GM12878 (cell line): ENCODE results near the gene VCL. TPM values are rescaled to one million over a fixed set of nuclear protein-coding genes. Genes with fewer than 3 reads are reported as not detected.

Source experiments
- BACH1 ChIP-seq: fragments of 450-650 bp; IDR thresholded peaks from 2 replicates; pipeline ENCODE4 v1.6.1; 2017; ENCODE audit warnings: mild to moderate bottlenecking, borderline replicate concordance
- BCL11A ChIP-seq: IDR thresholded peaks from 2 replicates; pipeline ENCODE4 v1.6.1; 2011; ENCODE audit warnings: low read depth, low read length
- BCL3 ChIP-seq: IDR thresholded peaks from 2 replicates; pipeline ENCODE4 v1.6.1; 2011; ENCODE audit warnings: borderline replicate concordance, low read depth, mild to moderate bottlenecking, moderate library complexity, low read length; ENCODE audit not compliant: insufficient read depth, poor library complexity, severe bottlenecking
- BHLHE40 ChIP-seq, 2 experiments: fragments of 450-650 bp in 1 of 2; IDR thresholded peaks; 2 replicates each; pipeline ENCODE4 v1.6.1; 2011 to 2017; ENCODE audit warnings: low read depth in 2 of 2, borderline replicate concordance in 1 of 2, improper control_type of control experiment in 1 of 2, low read length in 1 of 2, mild to moderate bottlenecking in 1 of 2
- CHD1 ChIP-seq: IDR thresholded peaks from 2 replicates; pipeline ENCODE4 v1.6.1; 2012; ENCODE audit warnings: low read depth, low read length, improper control_type of control experiment
- CHD2 ChIP-seq: IDR thresholded peaks from 2 replicates; pipeline ENCODE4 v1.6.1; 2011; ENCODE audit warnings: low read depth, low read length, improper control_type of control experiment, borderline replicate concordance
- HCFC1 ChIP-seq: fragments of 150-350 bp; IDR thresholded peaks from 2 replicates; pipeline ENCODE4 v1.6.1; 2014; ENCODE audit warnings: low read length
- HDAC2 ChIP-seq: fragments of 200-600 bp; sonication (generic); IDR thresholded peaks from 2 replicates; pipeline ENCODE4 v1.6.1; 2017
- HDAC6 ChIP-seq: fragments of 200-600 bp; sonication (generic); IDR thresholded peaks from one replicate; pipeline ENCODE4 v1.8.0; 2017; ENCODE audit warnings: antibody characterized with exemption; ENCODE audit not compliant: unreplicated experiment
- MXI1 ChIP-seq: fragments of 150-350 bp; IDR thresholded peaks from 2 replicates; pipeline ENCODE4 v1.6.1; 2011; ENCODE audit warnings: low read depth, mild to moderate bottlenecking, inconsistent platforms, low read length, improper control_type of control experiment
- MYC ChIP-seq: IDR thresholded peaks from 2 replicates; pipeline ENCODE4 v1.6.1; 2011; ENCODE audit warnings: mild to moderate bottlenecking, low read length, moderate library complexity, inconsistent platforms; ENCODE audit not compliant: insufficient read depth, insufficient replicate concordance, insufficient read length, severe bottlenecking
- NR2F1 ChIP-seq: fragments of 450-650 bp; conservative IDR thresholded peaks from 2 replicates; pipeline ENCODE4 v1.6.1; 2017; ENCODE audit warnings: mild to moderate bottlenecking
- PAX5 ChIP-seq: IDR thresholded peaks from 2 replicates; pipeline ENCODE4 v1.6.1; 2011; ENCODE audit warnings: low read depth, low read length, borderline replicate concordance
- PKNOX1 ChIP-seq: fragments of 450-650 bp; IDR thresholded peaks from 2 replicates; pipeline ENCODE4 v1.6.1; 2016; ENCODE audit warnings: mild to moderate bottlenecking
- PML ChIP-seq: IDR thresholded peaks from 2 replicates; pipeline ENCODE4 v1.6.1; 2012; ENCODE audit warnings: low read length, inconsistent platforms
- RAD21 ChIP-seq: IDR thresholded peaks from 2 replicates; pipeline ENCODE4 v1.6.1; 2011; ENCODE audit warnings: mild to moderate bottlenecking, low read depth, low read length, moderate library complexity; ENCODE audit not compliant: insufficient read depth
- RAD51 ChIP-seq: fragments of 450-650 bp; IDR thresholded peaks from 2 replicates; pipeline ENCODE4 v1.6.1; 2016; ENCODE audit warnings: moderate library complexity, mild to moderate bottlenecking, inconsistent platforms
- SMAD5 ChIP-seq: IDR thresholded peaks from 2 replicates; pipeline ENCODE4 v1.6.1; 2016; ENCODE audit warnings: antibody characterized with exemption, low read depth
- TCF12 ChIP-seq: IDR thresholded peaks from 2 replicates; pipeline ENCODE4 v1.6.1; 2011; ENCODE audit warnings: low read depth, mild to moderate bottlenecking, low read length
- TCF7 ChIP-seq: IDR thresholded peaks from 2 replicates; pipeline ENCODE4 v1.6.1; 2014; ENCODE audit warnings: antibody characterized with exemption, borderline replicate concordance
- ZNF217 ChIP-seq: fragments of 450-650 bp; IDR thresholded peaks from 2 replicates; pipeline ENCODE4 v1.6.1; 2017; ENCODE audit warnings: antibody characterized with exemption, mild to moderate bottlenecking
- polyA plus RNA-seq, 11 experiments: library from polyadenylated mRNA; depleted of rRNA in 4 of 11; unstranded in 6 of 11; stranded (reverse) in 5 of 11; fragments of >200 nt; fragmentation: Nextera tagmentation in 4 of 11; fragmentation: Illumina TruSeq in 1 of 11; extraction: Ambion mirVana in 4 of 11; extraction: Trizol in 1 of 11; gene quantifications; 1 replicate in 1 of 11; 2 replicates in 10 of 11; pipeline versions ENCODE4 v1.2.1 to v1.2.3, GENCODE V29; 2011 to 2016; ENCODE audit warnings: inconsistent platforms in 2 of 11, missing spikeins in 2 of 11, low read depth in 1 of 11
- total RNA-seq, 4 experiments: library from RNA; depleted of rRNA in 3 of 4; stranded (reverse); fragments of >200 nt in 3 of 4; fragmentation: Illumina TruSeq in 1 of 4; extraction: Trizol in 1 of 4; gene quantifications; 2 replicates each; pipeline versions ENCODE4 v1.2.1 to v1.2.3, GENCODE V29; 2013 to 2021
- TF ChIP-seq, protein P1 (sequence below): fragments of 450-650 bp; IDR thresholded peaks from 2 replicates; pipeline ENCODE4 v1.6.1; 2017; ENCODE audit warnings: mild to moderate bottlenecking, moderate library complexity
- TF ChIP-seq, protein P2 (sequence below): IDR thresholded peaks from 2 replicates; pipeline ENCODE4 v1.6.1; 2011; ENCODE audit warnings: borderline replicate concordance, low read depth, mild to moderate bottlenecking, moderate library complexity, mixed read lengths, low read length; ENCODE audit not compliant: insufficient read depth; ENCODE audit errors: extremely low read length

VCL gene
- total and polyA plus RNA-seq, 10 of the 15 experiments (the other 5 are each of a cell fraction or from before 2014, with no cell fraction given): 6.7 to 54.6 (median 24.3) TPM

- TF ChIP-seq BCL3 (peak; percentile 13), PKNOX1 (peak; percentile 86), MYC (peak; percentile 32), TCF7 (no peak), TCF12 (peak; percentile 18; the same call in 1 of the 2 replicates), NR2F1 (peak; percentile 69), BHLHE40 (IDR thresholded peaks at IDR 0.05; ENCODE audit: borderline replicate concordance in 1 of 2, low read depth in 2 of 2, low read length in 1 of 2) (peak in 1 of 2 experiments; percentile 47; a peak in 1 of 4 replicates), ZNF217 (no peak), HCFC1 (no peak), HDAC6 (peak; percentile 23), HDAC2 (no peak), SMAD5 (peak; percentile 20; the same call in 1 of the 2 replicates), PML (0 out of 2 replicates have a peak, but pooled peaks have one; percentile 20), CHD1 (no peak), BCL11A (no peak), RAD21 (peak; percentile 21; the same call in 1 of the 2 replicates), PAX5 (no peak; the same call in 1 of the 2 replicates), CHD2 (0 out of 2 replicates have a peak, but pooled peaks have one; percentile 11), MXI1 (peak; percentile 92), RAD51 (peak; percentile 47), BACH1 (peak; percentile 71; the same call in 1 of the 2 replicates)
- TF ChIP-seq, protein P1, sequence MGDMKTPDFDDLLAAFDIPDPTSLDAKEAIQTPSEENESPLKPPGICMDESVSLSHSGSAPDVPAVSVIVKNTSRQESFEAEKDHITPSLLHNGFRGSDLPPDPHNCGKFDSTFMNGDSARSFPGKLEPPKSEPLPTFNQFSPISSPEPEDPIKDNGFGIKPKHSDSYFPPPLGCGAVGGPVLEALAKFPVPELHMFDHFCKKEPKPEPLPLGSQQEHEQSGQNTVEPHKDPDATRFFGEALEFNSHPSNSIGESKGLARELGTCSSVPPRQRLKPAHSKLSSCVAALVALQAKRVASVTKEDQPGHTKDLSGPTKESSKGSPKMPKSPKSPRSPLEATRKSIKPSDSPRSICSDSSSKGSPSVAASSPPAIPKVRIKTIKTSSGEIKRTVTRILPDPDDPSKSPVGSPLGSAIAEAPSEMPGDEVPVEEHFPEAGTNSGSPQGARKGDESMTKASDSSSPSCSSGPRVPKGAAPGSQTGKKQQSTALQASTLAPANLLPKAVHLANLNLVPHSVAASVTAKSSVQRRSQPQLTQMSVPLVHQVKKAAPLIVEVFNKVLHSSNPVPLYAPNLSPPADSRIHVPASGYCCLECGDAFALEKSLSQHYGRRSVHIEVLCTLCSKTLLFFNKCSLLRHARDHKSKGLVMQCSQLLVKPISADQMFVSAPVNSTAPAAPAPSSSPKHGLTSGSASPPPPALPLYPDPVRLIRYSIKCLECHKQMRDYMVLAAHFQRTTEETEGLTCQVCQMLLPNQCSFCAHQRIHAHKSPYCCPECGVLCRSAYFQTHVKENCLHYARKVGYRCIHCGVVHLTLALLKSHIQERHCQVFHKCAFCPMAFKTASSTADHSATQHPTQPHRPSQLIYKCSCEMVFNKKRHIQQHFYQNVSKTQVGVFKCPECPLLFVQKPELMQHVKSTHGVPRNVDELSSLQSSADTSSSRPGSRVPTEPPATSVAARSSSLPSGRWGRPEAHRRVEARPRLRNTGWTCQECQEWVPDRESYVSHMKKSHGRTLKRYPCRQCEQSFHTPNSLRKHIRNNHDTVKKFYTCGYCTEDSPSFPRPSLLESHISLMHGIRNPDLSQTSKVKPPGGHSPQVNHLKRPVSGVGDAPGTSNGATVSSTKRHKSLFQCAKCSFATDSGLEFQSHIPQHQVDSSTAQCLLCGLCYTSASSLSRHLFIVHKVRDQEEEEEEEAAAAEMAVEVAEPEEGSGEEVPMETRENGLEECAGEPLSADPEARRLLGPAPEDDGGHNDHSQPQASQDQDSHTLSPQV: no peak
- TF ChIP-seq, protein P2, sequence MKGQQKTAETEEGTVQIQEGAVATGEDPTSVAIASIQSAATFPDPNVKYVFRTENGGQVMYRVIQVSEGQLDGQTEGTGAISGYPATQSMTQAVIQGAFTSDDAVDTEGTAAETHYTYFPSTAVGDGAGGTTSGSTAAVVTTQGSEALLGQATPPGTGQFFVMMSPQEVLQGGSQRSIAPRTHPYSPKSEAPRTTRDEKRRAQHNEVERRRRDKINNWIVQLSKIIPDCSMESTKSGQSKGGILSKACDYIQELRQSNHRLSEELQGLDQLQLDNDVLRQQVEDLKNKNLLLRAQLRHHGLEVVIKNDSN: peak; percentile 78
Observed at GRCh38 chr10:74150990-74151878, 153.3 kb downstream of the VCL start, which contains the start of gene ADK (continued).
